Lung (tissue), 12 donors: ENCODE measurements around the gene LARGE1. TPM values are rescaled to one million over a fixed set of nuclear protein-coding genes. Genes with fewer than 3 reads are reported as not detected.

Experiments used
- ATAC-seq: fragments of 200-7000 bp; cut with Tn5 transposase; one replicate; pipeline ENCODE4 v1.9.1; 2020; ENCODE audit warnings: moderate number of reproducible peaks; ENCODE audit not compliant: insufficient read depth, low FRiP score
- DNase-seq, 3 donors: peaks; one replicate each; pipeline ENCODE4 v3.0.0-alpha.2; 2013 to 2017
- H3K27ac ChIP-seq, 2 donors: one replicate each; pipeline ENCODE4 v1.5.1; 2013; ENCODE audit warnings: mild to moderate bottlenecking in 2 of 2, moderate library complexity in 2 of 2, control low read depth in 1 of 2, inconsistent platforms in 1 of 2, low read depth in 1 of 2, low read length in 1 of 2
- H3K27me3 ChIP-seq, 3 donors: one replicate each; pipeline ENCODE4 v1.5.1; 2013; ENCODE audit warnings: low read length in 2 of 3; ENCODE audit not compliant: control insufficient read depth in 3 of 3, insufficient read depth in 3 of 3
- H3K36me3 ChIP-seq, 4 donors: one replicate each; pipeline ENCODE4 v1.5.1; 2013; ENCODE audit warnings: low read length in 4 of 4, mild to moderate bottlenecking in 1 of 4, moderate library complexity in 1 of 4; ENCODE audit not compliant: control insufficient read depth in 4 of 4, insufficient read depth in 4 of 4
- H3K4me1 ChIP-seq, 5 donors: one replicate each; pipeline ENCODE4 v1.5.1; 2013; ENCODE audit warnings: low read length in 5 of 5, mild to moderate bottlenecking in 2 of 5, moderate library complexity in 1 of 5; ENCODE audit not compliant: control insufficient read depth in 5 of 5, insufficient read depth in 5 of 5
- H3K4me3 ChIP-seq: one replicate; pipeline ENCODE4 v1.5.1; 2013; ENCODE audit warnings: mild to moderate bottlenecking, control low read depth, moderate library complexity
- H3K9ac ChIP-seq, 2 donors: one replicate each; pipeline ENCODE4 v1.5.1; 2013; ENCODE audit warnings: low read length in 2 of 2, control low read depth in 1 of 2; ENCODE audit not compliant: insufficient read depth in 1 of 2
- H3K9me3 ChIP-seq, 4 donors: one replicate each; pipeline ENCODE4 v1.5.1; 2013; ENCODE audit warnings: low read length in 3 of 4, mild to moderate bottlenecking in 1 of 4, moderate library complexity in 1 of 4; ENCODE audit not compliant: control insufficient read depth in 4 of 4, insufficient read depth in 3 of 4
- WGBS, 2 donors: extraction: QIAGEN DNeasy Blood & Tissue Kit; methylation state at CpG; one replicate each; pipeline ENCODE4 v1.1.7; 2013; 5-methylcytosine and 5-hydroxymethylcytosine counted together
- polyA plus RNA-seq, 2 donors: library from polyadenylated mRNA; stranded (reverse); fragments of 200-250 nt; gene quantifications; one replicate each; pipeline ENCODE4 v1.2.1, GENCODE V29; 2013
- total RNA-seq, 2 donors: library from RNA; depleted of rRNA in 1 of 2; stranded (reverse); fragments of >200 nt in 1 of 2; gene quantifications; one replicate each; pipeline ENCODE4 v1.2.1, GENCODE V29; 2014 to 2021
- TF ChIP-seq, protein P1 (sequence below): IDR thresholded peaks from 2 replicates; pipeline ENCODE4 v1.5.1; 2012; ENCODE audit warnings: mild to moderate bottlenecking; ENCODE audit errors: control extremely low read depth, extremely low read depth
- donor health status: control.
- donor health status: control.
- donor health status: Bipolar disorder and iron deficiency.
- donor health status: healthy.
- donor health status: DM: yes; HTN: yes; CAD: no.

LARGE1 gene
- total and polyA plus RNA-seq, 4 donors: 2.9 to 41.1 (median 15.4) TPM

DNA sequence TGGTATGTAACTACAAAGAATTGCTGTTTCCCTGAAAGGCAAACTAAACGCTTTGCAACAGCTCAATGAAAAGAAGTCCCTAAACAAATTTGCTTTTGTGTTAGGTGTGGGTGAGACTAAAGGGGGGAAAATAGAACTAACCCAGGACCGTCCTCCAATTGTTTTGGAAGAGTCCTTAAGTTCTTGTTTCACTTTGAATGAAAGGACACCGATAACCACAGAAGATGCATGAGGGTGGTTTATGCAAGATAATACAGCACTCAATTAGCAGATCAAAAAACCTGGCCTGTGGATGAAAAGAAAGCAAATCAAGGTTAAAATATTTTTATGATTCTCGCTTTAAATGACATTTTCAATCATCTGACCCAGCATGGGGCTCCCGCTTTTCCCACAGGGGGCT, 557.6 kb downstream of the LARGE1 start:
- ATAC-seq: no peak
- Histone ChIP-seq H3K27ac (no peak overlapping the region), H3K4me3 (no peak overlapping the region), H3K27me3 (no peaks in the 10 kb centered on the region), H3K4me1 (peaks cover 0 to 4% (median 0%) of the 10 kb centered on the region in 5 donors), H3K9ac (no peak overlapping the region), H3K9me3 (no peaks in the 10 kb centered on the region), H3K36me3 (peaks cover 0 to 2% (median 0%) of the 10 kb centered on the region in 4 donors)
- no peak for DNase-seq
- TF ChIP-seq, protein P1, sequence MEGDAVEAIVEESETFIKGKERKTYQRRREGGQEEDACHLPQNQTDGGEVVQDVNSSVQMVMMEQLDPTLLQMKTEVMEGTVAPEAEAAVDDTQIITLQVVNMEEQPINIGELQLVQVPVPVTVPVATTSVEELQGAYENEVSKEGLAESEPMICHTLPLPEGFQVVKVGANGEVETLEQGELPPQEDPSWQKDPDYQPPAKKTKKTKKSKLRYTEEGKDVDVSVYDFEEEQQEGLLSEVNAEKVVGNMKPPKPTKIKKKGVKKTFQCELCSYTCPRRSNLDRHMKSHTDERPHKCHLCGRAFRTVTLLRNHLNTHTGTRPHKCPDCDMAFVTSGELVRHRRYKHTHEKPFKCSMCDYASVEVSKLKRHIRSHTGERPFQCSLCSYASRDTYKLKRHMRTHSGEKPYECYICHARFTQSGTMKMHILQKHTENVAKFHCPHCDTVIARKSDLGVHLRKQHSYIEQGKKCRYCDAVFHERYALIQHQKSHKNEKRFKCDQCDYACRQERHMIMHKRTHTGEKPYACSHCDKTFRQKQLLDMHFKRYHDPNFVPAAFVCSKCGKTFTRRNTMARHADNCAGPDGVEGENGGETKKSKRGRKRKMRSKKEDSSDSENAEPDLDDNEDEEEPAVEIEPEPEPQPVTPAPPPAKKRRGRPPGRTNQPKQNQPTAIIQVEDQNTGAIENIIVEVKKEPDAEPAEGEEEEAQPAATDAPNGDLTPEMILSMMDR: no peak
- 84% methylated on average over 5 of the region's 5 CpGs; no CpG with 5 or more reads in 1 of the 2 donors for WGBS, 2 donors

DNA sequence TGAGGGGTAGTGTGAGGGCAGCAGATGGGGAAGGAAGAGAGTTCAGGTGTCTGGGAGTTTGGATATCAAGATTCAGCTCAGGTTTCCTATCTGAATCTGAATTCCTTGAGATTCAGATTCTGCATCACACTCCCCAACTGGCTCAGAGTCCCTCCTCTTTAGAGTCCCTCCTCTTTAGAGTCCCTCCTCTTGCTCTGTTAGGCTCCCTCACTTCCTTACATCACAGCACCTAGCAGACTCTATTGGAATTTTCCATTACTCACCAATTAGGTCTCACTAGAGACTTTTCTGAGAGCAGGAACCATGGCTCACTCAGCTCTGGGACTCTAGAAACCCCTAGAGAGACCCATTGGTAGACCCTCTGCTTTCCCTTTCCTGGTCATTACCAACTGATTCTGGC, 558.7 kb downstream of the LARGE1 start:
- ATAC-seq: no peak
- TF ChIP-seq, protein P1: no peak

DNA sequence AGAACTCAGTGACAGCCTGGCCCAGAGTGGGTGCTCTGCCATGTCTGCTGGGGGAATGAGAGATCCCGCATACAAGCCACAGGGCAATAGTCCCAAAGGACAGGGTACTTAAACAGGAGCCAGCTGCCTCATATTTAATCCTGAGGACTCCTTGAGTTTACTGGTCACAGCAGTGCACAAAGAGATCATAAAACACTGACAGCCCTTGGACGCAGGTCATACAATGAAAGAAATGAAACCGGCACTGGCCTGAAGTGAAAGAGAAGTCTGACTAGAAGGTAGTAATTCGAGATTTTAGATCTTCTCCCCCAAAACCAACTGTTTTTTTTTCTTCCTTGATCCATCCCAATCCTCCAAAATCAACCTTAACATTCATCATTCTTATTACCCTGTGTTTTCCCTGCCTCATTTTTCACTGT, 562.3 kb downstream of the LARGE1 start:
- DNase-seq (no peak), ATAC-seq (no peak)
- H3K9ac ChIP-seq: no peak overlapping the region
- H3K9me3 ChIP-seq: no peaks in the 10 kb centered on the region
- no peaks in the 10 kb centered on the region for H3K36me3 ChIP-seq
- TF ChIP-seq, protein P1: no peak
- 83 to 86% methylated on average over 4 of the region's 4 CpGs for WGBS, 2 donors
- peaks cover 0 to 8% (median 0%) of the 10 kb centered on the region in 5 donors for H3K4me1 ChIP-seq
- no peak overlapping the region for H3K4me3 ChIP-seq
- H3K27me3 ChIP-seq: no peaks in the 10 kb centered on the region
- H3K27ac ChIP-seq: no peak overlapping the region

More for the DNA sequence above, 558.7 kb downstream of the LARGE1 start:
- no peak overlapping the region for H3K9ac ChIP-seq
- H3K9me3 ChIP-seq: no peaks in the 10 kb centered on the region
- H3K27ac ChIP-seq: no peak overlapping the region
- no peak for DNase-seq
- peaks cover 0 to 2% (median 0%) of the 10 kb centered on the region in 4 donors for H3K36me3 ChIP-seq
- H3K4me1 ChIP-seq: peaks cover 0 to 4% (median 0%) of the 10 kb centered on the region in 5 donors
- H3K27me3 ChIP-seq: no peaks in the 10 kb centered on the region
- no peak overlapping the region for H3K4me3 ChIP-seq

DNA sequence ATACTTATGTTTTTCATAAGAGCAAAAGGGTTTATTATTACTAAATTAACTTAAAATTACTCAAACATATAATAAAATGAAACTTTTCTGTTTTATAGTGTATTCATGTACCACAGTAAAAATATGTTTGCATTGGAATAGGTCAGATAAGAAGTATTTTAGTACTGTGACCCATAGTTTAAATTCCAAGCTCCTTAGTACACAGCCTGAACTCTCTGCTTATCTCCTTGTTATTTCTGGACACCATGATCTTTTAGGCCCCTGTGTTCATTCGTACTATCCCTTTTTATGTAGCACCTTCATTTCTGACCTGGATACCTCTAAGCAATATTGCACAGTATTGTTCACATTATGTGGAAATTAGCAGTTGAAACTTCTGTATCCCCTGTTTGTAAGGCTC, 565.3 kb downstream of the LARGE1 start:
- H3K9me3 ChIP-seq: peaks cover 0 to 2% (median 0%) of the 10 kb centered on the region in 4 donors
- TF ChIP-seq, protein P1: no peak
- WGBS, 2 donors: 83 to 87% methylated on average over 1 of the region's 1 CpG

More for the DNA sequence above, 565.3 kb downstream of the LARGE1 start:
- no peak overlapping the region for H3K4me3 ChIP-seq
- peak overlapping the region in 1 of 2 donors; percentile 87 for H3K27ac ChIP-seq
- H3K9ac ChIP-seq: no peak overlapping the region
- peaks cover 0 to 4% (median 0%) of the 10 kb centered on the region in 5 donors for H3K4me1 ChIP-seq
- H3K27me3 ChIP-seq: no peaks in the 10 kb centered on the region
- DNase-seq: no peak
- peaks cover 0 to 1% (median 0%) of the 10 kb centered on the region in 4 donors for H3K36me3 ChIP-seq
- no peak for ATAC-seq
